ENCODE results near the gene HABP4.

Gene HABP4

GRCh38 chr9:96457266-96457665 is 7.3 kb downstream of the HABP4 start:
- H3K4me1 ChIP-seq = peaks cover 0 to 37% (median 3%) of the 10 kb centered on the region in 4 donors
- no peak overlapping the region for H3K4me3 ChIP-seq
- no peak overlapping the region for H3K27ac ChIP-seq
- TF ChIP-seq, protein P1, sequence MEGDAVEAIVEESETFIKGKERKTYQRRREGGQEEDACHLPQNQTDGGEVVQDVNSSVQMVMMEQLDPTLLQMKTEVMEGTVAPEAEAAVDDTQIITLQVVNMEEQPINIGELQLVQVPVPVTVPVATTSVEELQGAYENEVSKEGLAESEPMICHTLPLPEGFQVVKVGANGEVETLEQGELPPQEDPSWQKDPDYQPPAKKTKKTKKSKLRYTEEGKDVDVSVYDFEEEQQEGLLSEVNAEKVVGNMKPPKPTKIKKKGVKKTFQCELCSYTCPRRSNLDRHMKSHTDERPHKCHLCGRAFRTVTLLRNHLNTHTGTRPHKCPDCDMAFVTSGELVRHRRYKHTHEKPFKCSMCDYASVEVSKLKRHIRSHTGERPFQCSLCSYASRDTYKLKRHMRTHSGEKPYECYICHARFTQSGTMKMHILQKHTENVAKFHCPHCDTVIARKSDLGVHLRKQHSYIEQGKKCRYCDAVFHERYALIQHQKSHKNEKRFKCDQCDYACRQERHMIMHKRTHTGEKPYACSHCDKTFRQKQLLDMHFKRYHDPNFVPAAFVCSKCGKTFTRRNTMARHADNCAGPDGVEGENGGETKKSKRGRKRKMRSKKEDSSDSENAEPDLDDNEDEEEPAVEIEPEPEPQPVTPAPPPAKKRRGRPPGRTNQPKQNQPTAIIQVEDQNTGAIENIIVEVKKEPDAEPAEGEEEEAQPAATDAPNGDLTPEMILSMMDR (IDR thresholded peaks at IDR 0.05) = no peak
- intact Hi-C loops (cut with DNase I; ENCODE audit: low total_unique reads) = loop anchor here (10.0 kb wide), 2 partner anchors 158 to 198 kb away; partner anchors contain the start of genes CDC14B and PRXL2C
- no peaks in the 10 kb centered on the region for H3K9me3 ChIP-seq
- H3K27me3 ChIP-seq = no peaks in the 10 kb centered on the region
- no peak for DNase-seq
- peaks cover 0 to 23% (median 14%) of the 10 kb centered on the region in 3 donors for H3K36me3 ChIP-seq

DNA sequence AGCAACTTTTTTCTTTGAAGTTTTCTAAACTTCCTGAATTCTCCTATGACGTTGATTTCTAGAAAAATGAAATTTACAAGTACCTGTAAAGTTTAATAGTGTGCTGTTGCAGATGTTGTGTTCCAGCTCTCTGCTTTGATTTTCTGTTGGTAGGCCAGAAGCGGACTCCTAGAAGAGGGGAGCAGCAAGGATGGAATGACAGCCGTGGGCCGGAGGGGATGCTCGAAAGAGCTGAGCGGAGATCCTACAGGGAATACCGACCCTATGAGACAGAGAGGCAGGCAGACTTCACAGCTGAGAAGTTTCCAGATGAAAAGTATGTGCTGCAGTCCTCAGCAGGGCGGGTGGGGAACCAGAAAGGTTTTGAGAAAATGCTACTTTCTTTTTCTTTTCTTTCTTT is 8.3 kb downstream of the HABP4 start:
- Histone ChIP-seq H3K36me3 (peaks cover 0 to 29% (median 23%) of the 10 kb centered on the region in 3 donors), H3K27ac (no peak overlapping the region), H3K4me3 (no peak overlapping the region), H3K9me3 (no peaks in the 10 kb centered on the region), H3K4me1 (peaks cover 0 to 29% (median 2%) of the 10 kb centered on the region in 4 donors), H3K27me3 (no peaks in the 10 kb centered on the region)
- intact Hi-C loops (cut with DNase I; ENCODE audit: low total_unique reads) = loop anchor here (10.0 kb wide), 2 partner anchors 157 to 197 kb away; partner anchors contain the start of genes CDC14B and PRXL2C
- TF ChIP-seq, protein P1 (IDR thresholded peaks at IDR 0.05) = no peak
- no peak for DNase-seq

- Histone ChIP-seq H3K27ac (no peak overlapping the region), H3K4me1 (peaks cover 0 to 26% (median 3%) of the 10 kb centered on the region in 4 donors), H3K4me3 (no peak overlapping the region), H3K36me3 (peaks cover 0 to 29% (median 24%) of the 10 kb centered on the region in 3 donors), H3K9me3 (no peaks in the 10 kb centered on the region), H3K27me3 (no peaks in the 10 kb centered on the region)
- TF ChIP-seq, protein P1 (IDR thresholded peaks at IDR 0.05) = no peak
- no peak for DNase-seq
- intact Hi-C loops (cut with DNase I; ENCODE audit: low total_unique reads) = loop anchor here (10.0 kb wide), 2 partner anchors 155 to 195 kb away; partner anchors contain the start of genes CDC14B and PRXL2C
Measured at GRCh38 chr9:96459268-96460007, 9.5 kb downstream of the HABP4 start.

GRCh38 chr9:96460470-96460869 is 10.5 kb downstream of the HABP4 start:
- TF ChIP-seq, protein P1 (IDR thresholded peaks at IDR 0.05) = no peak
- Histone ChIP-seq H3K4me1 (peaks cover 0 to 19% (median 4%) of the 10 kb centered on the region in 4 donors), H3K9me3 (no peaks in the 10 kb centered on the region), H3K36me3 (peaks cover 0 to 33% (median 30%) of the 10 kb centered on the region in 3 donors), H3K27ac (no peak overlapping the region), H3K27me3 (no peaks in the 10 kb centered on the region), H3K4me3 (no peak overlapping the region)
- DNase-seq = no peak
- intact Hi-C loops (cut with DNase I; ENCODE audit: low total_unique reads) = no loop called here

DNA sequence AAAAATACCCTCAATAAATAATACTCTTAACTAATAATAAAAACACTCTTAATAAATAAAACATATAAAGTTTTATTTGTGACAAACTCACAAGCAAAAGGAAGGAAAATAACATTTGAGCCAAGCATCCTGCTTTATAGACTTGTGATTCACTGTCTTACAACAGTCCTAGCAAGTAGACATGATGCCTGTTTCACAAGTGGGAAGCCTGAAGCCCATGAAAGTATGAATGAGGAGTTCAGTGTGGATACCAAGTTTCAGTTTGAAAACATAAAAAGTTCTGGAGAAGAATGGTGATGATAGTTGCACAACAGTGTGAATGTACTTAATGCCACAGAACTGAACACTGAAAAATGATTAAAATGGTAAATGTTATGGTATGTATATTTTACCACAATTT is 10.9 kb downstream of the HABP4 start:
- H3K4me3 ChIP-seq = no peak overlapping the region
- H3K36me3 ChIP-seq = peaks cover 2 to 35% (median 34%) of the 10 kb centered on the region in 3 donors
- no peaks in the 10 kb centered on the region for H3K9me3 ChIP-seq
- H3K27ac ChIP-seq = no peak overlapping the region
- no peaks in the 10 kb centered on the region for H3K27me3 ChIP-seq
- DNase-seq = no peak
- intact Hi-C loops (cut with DNase I; ENCODE audit: low total_unique reads) = no loop called here
- H3K4me1 ChIP-seq = peaks cover 0 to 19% (median 4%) of the 10 kb centered on the region in 4 donors
- TF ChIP-seq, protein P1 (IDR thresholded peaks at IDR 0.05) = no peak

Data from tibial artery (tissue), 4 donors.